H1 (cell line): ENCODE measurements around the gene SEC14L5. TPM values are rescaled to one million over a fixed set of nuclear protein-coding genes. Genes with fewer than 3 reads are reported as not detected.

Experiments
- FOSL1 ChIP-seq: IDR thresholded peaks from 2 replicates; pipeline ENCODE4 v1.6.1; 2011; ENCODE audit warnings: mild to moderate bottlenecking, low read depth, low read length, moderate library complexity; ENCODE audit not compliant: insufficient read depth
- HDAC2 ChIP-seq, 2 experiments: fragments of 300-600 bp in 1 of 2; sonication (generic) in 1 of 2; IDR thresholded peaks; 2 replicates each; pipeline ENCODE4 v1.6.1; 2011 to 2012; ENCODE audit warnings: low read depth in 2 of 2, low read length in 2 of 2, mild to moderate bottlenecking in 2 of 2, moderate library complexity in 2 of 2, borderline replicate concordance in 1 of 2, inconsistent platforms in 1 of 2
- NANOG ChIP-seq: IDR thresholded peaks from 2 replicates; pipeline ENCODE4 v1.6.1; 2011; ENCODE audit warnings: low read length, low read depth, mild to moderate bottlenecking, inconsistent platforms; ENCODE audit not compliant: insufficient read depth, poor library complexity, severe bottlenecking
- RBBP5 ChIP-seq: IDR thresholded peaks from 2 replicates; pipeline ENCODE4 v1.7.1; 2012; ENCODE audit warnings: low read depth, mild to moderate bottlenecking, inconsistent platforms, low read length, moderate library complexity, borderline replicate concordance
- RNF2 ChIP-seq: fragments of 200-900, 300-1000 bp; sonication (generic); IDR thresholded peaks from 2 replicates; pipeline ENCODE4 v1.7.1; 2016; ENCODE audit warnings: borderline replicate concordance, low read depth, mild to moderate bottlenecking, antibody characterized with exemption, low read length; ENCODE audit not compliant: poor library complexity, severe bottlenecking; ENCODE audit errors: missing control alignments
- RXRA ChIP-seq: IDR thresholded peaks from 2 replicates; pipeline ENCODE4 v1.6.1; 2011; ENCODE audit warnings: low read depth, mild to moderate bottlenecking, low read length, moderate library complexity; ENCODE audit not compliant: insufficient read depth
- SP1 ChIP-seq: IDR thresholded peaks from 2 replicates; pipeline ENCODE4 v1.6.1; 2011; ENCODE audit warnings: low read depth, low read length
- SP2 ChIP-seq: IDR thresholded peaks from 2 replicates; pipeline ENCODE4 v1.6.1; 2012; ENCODE audit warnings: mild to moderate bottlenecking, low read length, inconsistent platforms
- TEAD4 ChIP-seq: IDR thresholded peaks from 2 replicates; pipeline ENCODE4 v1.6.1; 2012; ENCODE audit warnings: low read depth, low read length, inconsistent platforms, mixed read lengths
- YY1 ChIP-seq: IDR thresholded peaks from 2 replicates; pipeline ENCODE4 v1.6.1; 2011; ENCODE audit warnings: low read depth, mild to moderate bottlenecking, low read length
- polyA plus RNA-seq, 7 experiments: library from polyadenylated mRNA; depleted of rRNA in 3 of 7; stranded (reverse) in 5 of 7; unstranded in 2 of 7; fragments of >200 nt in 5 of 7; fragments of 200-250 nt in 2 of 7; gene quantifications; 1 replicate in 5 of 7; 2 replicates in 1 of 7; 4 replicates in 1 of 7; pipeline versions ENCODE4 v1.2.1 to v1.2.3, GENCODE V29; 2011 to 2013; ENCODE audit warnings: missing spikeins in 2 of 7, mixed read lengths in 2 of 7
- total RNA-seq: library from RNA; stranded (reverse); fragmentation: NEBNext Ultra II Directional; extraction: Animal tissue kit (Norgen Biotek cat#: 25700); gene quantifications from 2 replicates; pipeline ENCODE4 v1.2.1, GENCODE V29; 2021
- TF ChIP-seq, protein P1 (sequence below): IDR thresholded peaks from 2 replicates; pipeline ENCODE4 v1.6.1; 2012; ENCODE audit warnings: inconsistent platforms

The SEC14L5 gene
- total and polyA plus RNA-seq, 2 of the 8 experiments (the other 6 are each of a cell fraction or from before 2014, with no cell fraction given), result 1.9 to 3.0 TPM

GRCh38 chr16:5027575-5028235, 69.6 kb downstream of the SEC14L5 start (continued):
- TF ChIP-seq YY1 (no peak), SP1 (no peak), SP2 (no peak), NANOG (no peak), HDAC2 (IDR thresholded peaks at IDR 0.05; ENCODE audit: borderline replicate concordance in 1 of 2, low read depth in 2 of 2, low read length in 2 of 2) (no peak), TEAD4 (no peak), RXRA (no peak), FOSL1 (no peak), RNF2 (no peak), RBBP5 (no peak)
- TF ChIP-seq, protein P1, sequence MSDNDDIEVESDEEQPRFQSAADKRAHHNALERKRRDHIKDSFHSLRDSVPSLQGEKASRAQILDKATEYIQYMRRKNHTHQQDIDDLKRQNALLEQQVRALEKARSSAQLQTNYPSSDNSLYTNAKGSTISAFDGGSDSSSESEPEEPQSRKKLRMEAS, result no peak
